Astrocyte (in vitro differentiated cells and primary cell): ENCODE results near the gene SNCG.
"Not testable (repeated sequence)": the region's sequence is repeated elsewhere in the genome, so short reads cannot be mapped to it uniquely, and the experiment has no call there.

Experiments used
- CTCF ChIP-seq: IDR thresholded peaks from 2 replicates; pipeline ENCODE4 v1.5.1; 2011; ENCODE audit warnings: low read depth, mild to moderate bottlenecking, inconsistent platforms, low read length, moderate library complexity; ENCODE audit not compliant: insufficient read depth
- EZH2 ChIP-seq: IDR thresholded peaks from 2 replicates; pipeline ENCODE4 v1.6.1; 2012; ENCODE audit warnings: mild to moderate bottlenecking, low read length, inconsistent platforms; ENCODE audit not compliant: insufficient read depth

- TF ChIP-seq CTCF, EZH2: not testable (repeated sequence)
These were observed 26.1 kb downstream of the SNCG start for GRCh38 chr10:86984498-86984897.
